H1 (cell line): ENCODE measurements around the gene PBX3. TPM values are rescaled to one million over a fixed set of nuclear protein-coding genes. Genes with fewer than 3 reads are reported as not detected.

ENCODE experiments used
- CTCF ChIA-PET: fragments of 300-600 bp; sonication (Branson Sonifier 250); formaldehyde crosslinking; loops from one replicate; lab custom pipeline; 2021; ENCODE audit not compliant: partially characterized antibody; lab: Charles Lee
- POLR2A ChIA-PET: fragments of 300-600 bp; sonication (Branson Sonifier 250); formaldehyde crosslinking; loops from one replicate; lab custom pipeline; 2021; ENCODE audit warnings: inconsistent platforms; ENCODE audit not compliant: partially characterized antibody; lab: Charles Lee
- DNase-seq, 2 experiments: peaks; one replicate each; pipeline versions ENCODE4 v3.0.0 to v3.0.0-alpha.2; 2010 to 2022; ENCODE audit warnings: low spot score in 2 of 2, low read depth in 1 of 2, mixed read lengths in 1 of 2
- FAIRE-seq: peaks from 2 replicates; lab custom pipeline; 2011; peaks lifted over from hg19 to GRCh38; lab: Jason Lieb, UNC
- H2AFZ ChIP-seq: 2 replicates; pipeline ENCODE4 v1.8.1; 2012; ENCODE audit warnings: low read length, inconsistent platforms
- H2AK5ac ChIP-seq: 2 replicates; pipeline ENCODE4 v1.6.1; 2013; ENCODE audit warnings: low read depth, low read length
- H2BK120ac ChIP-seq: replicated peaks from 2 replicates; pipeline ENCODE3; 2013; ENCODE audit warnings: low read depth, low read length, inconsistent platforms
- H2BK12ac ChIP-seq: 2 replicates; pipeline ENCODE4 v1.6.1; 2013; ENCODE audit warnings: low read depth, low read length
- H2BK15ac ChIP-seq: 2 replicates; pipeline ENCODE4 v1.6.1; 2013; ENCODE audit warnings: low read length
- H2BK20ac ChIP-seq: 2 replicates; pipeline ENCODE4 v1.6.1; 2013; ENCODE audit warnings: low read length
- H2BK5ac ChIP-seq: 2 replicates; pipeline ENCODE4 v1.6.1; 2013; ENCODE audit warnings: low read depth, low read length
- H3K14ac ChIP-seq: 2 replicates; pipeline ENCODE4 v1.6.1; 2013; ENCODE audit warnings: inconsistent platforms; ENCODE audit not compliant: insufficient read length
- H3K18ac ChIP-seq: 2 replicates; pipeline ENCODE4 v1.6.1; 2013; ENCODE audit warnings: low read length; ENCODE audit errors: extremely low read depth
- H3K23ac ChIP-seq: 2 replicates; pipeline ENCODE4 v1.6.1; 2013; ENCODE audit warnings: inconsistent platforms; ENCODE audit not compliant: insufficient read length
- H3K23me2 ChIP-seq: 2 replicates; pipeline ENCODE4 v1.6.1; 2013; ENCODE audit warnings: low read depth, low read length
- H3K27ac ChIP-seq: 2 replicates; pipeline ENCODE4 v1.6.1; 2011; ENCODE audit warnings: low read depth, low read length, inconsistent platforms
- H3K27me3 ChIP-seq, 4 experiments: replicated peaks in 1 of 4; 1 replicate in 1 of 4; 2 replicates in 3 of 4; pipeline versions ENCODE4 v1.6.1 to v1.8.1; 2011 to 2013; ENCODE audit warnings: low read length in 3 of 4, mild to moderate bottlenecking in 3 of 4, inconsistent platforms in 2 of 4, mixed read lengths in 2 of 4, moderate library complexity in 1 of 4; ENCODE audit not compliant: control insufficient read depth in 3 of 4, insufficient read depth in 3 of 4; ENCODE audit errors: extremely low read depth in 1 of 4
- H3K36me3 ChIP-seq, 4 experiments: 2 replicates each; pipeline versions ENCODE4 v1.6.1 to v1.8.1; 2011 to 2013; ENCODE audit warnings: mild to moderate bottlenecking in 4 of 4, low read length in 3 of 4, moderate library complexity in 2 of 4, control low read depth in 1 of 4, inconsistent platforms in 1 of 4; ENCODE audit not compliant: insufficient read depth in 4 of 4, control insufficient read depth in 2 of 4
- H3K4ac ChIP-seq: replicated peaks from 2 replicates; pipeline ENCODE3; 2013; ENCODE audit warnings: low read length, low read depth, mixed read lengths, inconsistent platforms; ENCODE audit not compliant: insufficient read length
- H3K4me1 ChIP-seq, 4 experiments: replicated peaks in 1 of 4; 1 replicate in 1 of 4; 2 replicates in 3 of 4; pipeline versions ENCODE4 v1.6.1 to v1.8.1; 2011 to 2013; ENCODE audit warnings: low read length in 3 of 4, inconsistent platforms in 2 of 4, mixed read lengths in 1 of 4; ENCODE audit not compliant: insufficient read depth in 4 of 4, control insufficient read depth in 3 of 4
- H3K4me2 ChIP-seq, 2 experiments: 2 replicates each; pipeline versions ENCODE4 v1.6.1 to v1.8.1; 2011 to 2013; ENCODE audit warnings: low read depth in 2 of 2, low read length in 2 of 2, control low read depth in 1 of 2, inconsistent platforms in 1 of 2, mild to moderate bottlenecking in 1 of 2; ENCODE audit not compliant: insufficient read depth in 1 of 2
- H3K4me3 ChIP-seq, 4 experiments: fragments of 200-600, 300-600 bp in 1 of 4; sonication (generic), shearing (Covaris generic), sonication (Bioruptor Twin) in 1 of 4; 2 replicates each; pipeline versions ENCODE4 v1.5.1 to v1.8.1; 2011 to 2016; ENCODE audit warnings: low read length in 4 of 4, low read depth in 3 of 4, control low read depth in 2 of 4, inconsistent platforms in 2 of 4, mild to moderate bottlenecking in 2 of 4, mixed read lengths in 1 of 4, moderate library complexity in 1 of 4; ENCODE audit not compliant: insufficient read depth in 2 of 4; ENCODE audit errors: extremely low read depth in 1 of 4
- H3K56ac ChIP-seq: replicated peaks from 2 replicates; pipeline ENCODE3; 2013; ENCODE audit warnings: low read depth, mild to moderate bottlenecking, mixed read lengths, low read length, inconsistent platforms; ENCODE audit not compliant: insufficient read length
- H3K79me1 ChIP-seq: 2 replicates; pipeline ENCODE4 v1.6.1; 2013; ENCODE audit warnings: low read depth, low read length, control low read depth
- H3K79me2 ChIP-seq, 2 experiments: 2 replicates each; pipeline versions ENCODE4 v1.6.1 to v1.8.1; 2012 to 2013; ENCODE audit warnings: low read length in 2 of 2, mild to moderate bottlenecking in 2 of 2, inconsistent platforms in 1 of 2; ENCODE audit not compliant: insufficient read depth in 2 of 2, control insufficient read depth in 1 of 2
- H3K9ac ChIP-seq, 4 experiments: replicated peaks in 1 of 4; 1 replicate in 1 of 4; 2 replicates in 3 of 4; pipeline versions ENCODE4 v1.6.1 to v1.8.1; 2011 to 2013; ENCODE audit warnings: low read depth in 3 of 4, low read length in 3 of 4, control low read depth in 2 of 4, mild to moderate bottlenecking in 2 of 4, moderate library complexity in 2 of 4, inconsistent platforms in 1 of 4; ENCODE audit errors: extremely low read depth in 1 of 4
- H3K9me3 ChIP-seq, 2 experiments: 2 replicates each; pipeline versions ENCODE4 v1.6.1 to v1.8.1; 2012 to 2013; ENCODE audit warnings: mild to moderate bottlenecking in 2 of 2, moderate library complexity in 2 of 2, control low read depth in 1 of 2, inconsistent platforms in 1 of 2, low read depth in 1 of 2, low read length in 1 of 2, mixed read lengths in 1 of 2; ENCODE audit not compliant: insufficient read depth in 2 of 2
- H4K20me1 ChIP-seq, 2 experiments: replicated peaks in 1 of 2; 2 replicates each; pipeline versions ENCODE3 to v1.8.1; 2011 to 2013; ENCODE audit warnings: inconsistent platforms in 2 of 2, low read length in 2 of 2, mild to moderate bottlenecking in 1 of 2; ENCODE audit not compliant: insufficient read depth in 2 of 2, control insufficient read depth in 1 of 2
- H4K5ac ChIP-seq: 2 replicates; pipeline ENCODE4 v1.6.1; 2013; ENCODE audit warnings: low read length, low read depth, mixed read lengths, inconsistent platforms; ENCODE audit not compliant: insufficient read length
- H4K8ac ChIP-seq: 2 replicates; pipeline ENCODE4 v1.8.0; 2013; ENCODE audit warnings: mild to moderate bottlenecking, moderate library complexity, low read length, inconsistent platforms; ENCODE audit not compliant: insufficient read depth; ENCODE audit errors: extremely low read depth
- H4K91ac ChIP-seq: replicated peaks from 2 replicates; pipeline ENCODE3; 2013; ENCODE audit warnings: low read length, mixed read lengths, inconsistent platforms; ENCODE audit not compliant: insufficient read length
- ATF3 ChIP-seq: IDR thresholded peaks from 2 replicates; pipeline ENCODE4 v1.6.1; 2011; ENCODE audit warnings: low read depth, mild to moderate bottlenecking, low read length; ENCODE audit not compliant: insufficient read depth
- BACH1 ChIP-seq: IDR thresholded peaks from 2 replicates; pipeline ENCODE4 v1.6.1; 2012; ENCODE audit warnings: low read length, improper control_type of control experiment
- BRCA1 ChIP-seq: IDR thresholded peaks from 2 replicates; pipeline ENCODE4 v1.6.1; 2012; ENCODE audit warnings: low read depth, low read length, improper control_type of control experiment
- CHD1 ChIP-seq: IDR thresholded peaks from 2 replicates; pipeline ENCODE4 v1.6.1; 2012; ENCODE audit warnings: low read depth, low read length, improper control_type of control experiment
- CREB1 ChIP-seq: IDR thresholded peaks from 2 replicates; pipeline ENCODE4 v1.6.1; 2012; ENCODE audit warnings: inconsistent platforms
- CTBP2 ChIP-seq: IDR thresholded peaks from 2 replicates; pipeline ENCODE4 v1.7.0; 2011; ENCODE audit warnings: borderline replicate concordance, mild to moderate bottlenecking, moderate library complexity, mixed read lengths, low read length; ENCODE audit not compliant: insufficient read depth, insufficient read length
- KDM4A ChIP-seq: IDR thresholded peaks from one replicate; pipeline ENCODE4 v1.7.1; 2012; ENCODE audit warnings: low read depth, mild to moderate bottlenecking, moderate library complexity, low read length, inconsistent platforms; ENCODE audit not compliant: severe bottlenecking
- NANOG ChIP-seq: IDR thresholded peaks from 2 replicates; pipeline ENCODE4 v1.6.1; 2011; ENCODE audit warnings: low read length, low read depth, mild to moderate bottlenecking, inconsistent platforms; ENCODE audit not compliant: insufficient read depth, poor library complexity, severe bottlenecking
- POU5F1 ChIP-seq: IDR thresholded peaks from 2 replicates; pipeline ENCODE4 v1.6.1; 2011; ENCODE audit warnings: low read depth, mild to moderate bottlenecking, low read length, moderate library complexity
- RAD21 ChIP-seq, 2 experiments: IDR thresholded peaks in 1 of 2; conservative IDR thresholded peaks in 1 of 2; 2 replicates each; pipeline ENCODE4 v1.6.1; 2011; ENCODE audit warnings: low read depth in 2 of 2, low read length in 2 of 2, improper control_type of control experiment in 1 of 2, inconsistent platforms in 1 of 2, mild to moderate bottlenecking in 1 of 2, moderate library complexity in 1 of 2
- RBBP5 ChIP-seq: IDR thresholded peaks from 2 replicates; pipeline ENCODE4 v1.7.1; 2012; ENCODE audit warnings: low read depth, mild to moderate bottlenecking, inconsistent platforms, low read length, moderate library complexity, borderline replicate concordance
- SIN3A ChIP-seq, 2 experiments: IDR thresholded peaks in 1 of 2; conservative IDR thresholded peaks in 1 of 2; 2 replicates each; pipeline ENCODE4 v1.6.1; 2011 to 2012; ENCODE audit warnings: low read length in 2 of 2, improper control_type of control experiment in 1 of 2, low read depth in 1 of 2, mild to moderate bottlenecking in 1 of 2
- SIRT6 ChIP-seq: IDR thresholded peaks from one replicate; pipeline ENCODE4 v1.7.1; 2012; ENCODE audit warnings: low read length, inconsistent platforms
- WGBS, 2 experiments: shearing (Covaris generic) in 1 of 2; methylation state at CpG; one replicate each; pipeline versions ENCODE4 v1.1.6 to v1.1.7; 2013 to 2015; ENCODE audit warnings: low lambda C conversion rate in 2 of 2, mixed read lengths in 2 of 2, inconsistent platforms in 1 of 2, low coverage in 1 of 2, missing lambda C conversion rate in 1 of 2; ENCODE audit not compliant: insufficient replicate concordance in 2 of 2, insufficient coverage in 1 of 2, insufficient read length in 1 of 2; ENCODE audit errors: extremely low coverage in 1 of 2, missing lambda C conversion rate in 1 of 2; 5-methylcytosine and 5-hydroxymethylcytosine counted together
- polyA plus RNA-seq, 7 experiments: library from polyadenylated mRNA; depleted of rRNA in 3 of 7; stranded (reverse) in 5 of 7; unstranded in 2 of 7; fragments of >200 nt in 5 of 7; fragments of 200-250 nt in 2 of 7; gene quantifications; 1 replicate in 5 of 7; 2 replicates in 1 of 7; 4 replicates in 1 of 7; pipeline versions ENCODE4 v1.2.1 to v1.2.3, GENCODE V29; 2011 to 2013; ENCODE audit warnings: missing spikeins in 2 of 7, mixed read lengths in 2 of 7
- total RNA-seq: library from RNA; stranded (reverse); fragmentation: NEBNext Ultra II Directional; extraction: Animal tissue kit (Norgen Biotek cat#: 25700); gene quantifications from 2 replicates; pipeline ENCODE4 v1.2.1, GENCODE V29; 2021

The PBX3 gene
- total and polyA plus RNA-seq, 2 of the 8 experiments (the other 6 are each of a cell fraction or from before 2014, with no cell fraction given) = 22.7 to 44.3 TPM

- H3K14ac ChIP-seq = no peak overlapping the region
- H2BK120ac ChIP-seq = no peak overlapping the region
- no peaks in the 10 kb centered on the region for H3K79me2 ChIP-seq
- H3K79me1 ChIP-seq = no peaks in the 10 kb centered on the region
- no peak overlapping the region for H3K27ac ChIP-seq
- no peaks in the 10 kb centered on the region for H3K23me2 ChIP-seq
- no peak for FAIRE-seq
- no peak overlapping the region for H4K91ac ChIP-seq
- H3K4me1 ChIP-seq = peaks cover 0 to 7% (median 0%) of the 10 kb centered on the region in 4 experiments; a peak in 2 of 7 replicates
- H2BK12ac ChIP-seq = no peak overlapping the region
- no peaks in the 10 kb centered on the region for H4K20me1 ChIP-seq
- DNase-seq = no peak
- H3K23ac ChIP-seq = no peak overlapping the region
- no peak overlapping the region for H4K8ac ChIP-seq
- no peak overlapping the region for H3K56ac ChIP-seq
- H3K36me3 ChIP-seq = no peaks in the 10 kb centered on the region
- H2BK5ac ChIP-seq = no peak overlapping the region
- no peak overlapping the region for H3K4me2 ChIP-seq
- ChIA-PET POLR2A (no interaction called here), CTCF (interaction anchor here (0.5 to 1.8 kb wide), 2 partner anchors 17 to 318 kb away, joined by 4 read pairs; no protein-coding TSS in a partner anchor)
- H2BK20ac ChIP-seq = no peak overlapping the region
- H3K4ac ChIP-seq = no peak overlapping the region
- no peak overlapping the region for H3K18ac ChIP-seq
- no peak overlapping the region for H2AK5ac ChIP-seq
- no peaks in the 10 kb centered on the region for H3K9me3 ChIP-seq
- no peak overlapping the region for H3K4me3 ChIP-seq
- no peak overlapping the region for H3K9ac ChIP-seq
- H3K27me3 ChIP-seq = no peaks in the 10 kb centered on the region
- no peak overlapping the region for H2AFZ ChIP-seq
- 92% methylated on average over 6 of the region's 6 CpGs; no CpG with 5 or more reads in 1 of the 2 experiments for WGBS, 2 experiments
- H4K5ac ChIP-seq = no peak overlapping the region
- H2BK15ac ChIP-seq = no peak overlapping the region
- TF ChIP-seq SIRT6 (no peak), NANOG (no peak), BRCA1 (no peak), KDM4A (no peak), RAD21 (IDR thresholded peaks at IDR 0.05 in 1 of 2, conservative IDR thresholded peaks at IDR 0.05 in 1 of 2; ENCODE audit: low read depth in 2 of 2, low read length in 2 of 2) (no peak), RBBP5 (no peak), ATF3 (no peak), SIN3A (conservative IDR thresholded peaks at IDR 0.05 in 1 of 2, IDR thresholded peaks at IDR 0.05 in 1 of 2; ENCODE audit: low read depth in 1 of 2, low read length in 2 of 2) (no peak), CHD1 (no peak), BACH1 (no peak), CTBP2 (no peak), CREB1 (no peak), POU5F1 (no peak)
Observed at GRCh38 chr9:126000256-126000655, 253.1 kb downstream of the PBX3 start.
